ENCODE data around the gene CCDC69. TPM values are rescaled to one million over a fixed set of nuclear protein-coding genes. Genes with fewer than 3 reads are reported as not detected.

Gene CCDC69
- total and polyA plus RNA-seq, 10 of the 15 experiments (the other 5 are each of a cell fraction or from before 2014, with no cell fraction given) = 13.5 to 106 (median 70.1) TPM

DNA sequence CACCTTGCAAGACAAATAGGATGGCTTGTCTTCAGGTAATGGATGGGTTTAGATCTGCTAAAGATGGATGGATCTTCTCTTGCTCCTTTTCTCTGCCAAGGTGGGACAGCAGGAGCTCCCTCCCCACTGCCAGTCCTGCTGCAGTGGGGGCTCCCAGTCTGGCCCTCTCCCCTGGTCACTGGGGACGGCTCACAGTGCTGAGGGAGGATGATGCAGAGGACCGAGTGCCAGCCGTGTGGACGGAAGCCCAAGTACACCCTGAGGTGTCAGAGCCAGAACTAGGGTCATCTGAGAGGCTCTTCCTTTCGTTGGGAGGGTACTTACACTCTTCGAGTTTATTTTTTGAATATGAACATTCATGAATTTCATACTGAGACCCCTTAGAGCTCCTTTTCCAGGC, 5.7 kb downstream of the CCDC69 start:
- intact Hi-C loops (cut with micrococcal nuclease; ENCODE audit: unreplicated experiment) (no loop called here), in situ Hi-C loops (cut with MboI) (no loop called here)
- Histone ChIP-seq H3K27me3 (replicated peaks in 1 of 2; ENCODE audit: control insufficient read depth in 2 of 2, insufficient read depth in 2 of 2, low read length in 1 of 2) (no peaks in the 10 kb centered on the region), H3K27ac (ENCODE audit: control insufficient read depth, insufficient read depth) (peak overlapping the region; percentile 39), H3K9me3 (replicated peaks; ENCODE audit: control insufficient read depth, insufficient read depth, low read length) (no peaks in the 10 kb centered on the region), H3K4me3 (peak overlapping the region; percentile 44; the same call in 1 of the 2 replicates), H3K36me3 (ENCODE audit: control insufficient read depth in 2 of 2, insufficient read depth in 2 of 2, low read length in 1 of 2) (peaks cover 2 to 7% of the 10 kb centered on the region in 2 experiments; a peak in 2 of 4 replicates), H3K4me1 (ENCODE audit: control insufficient read depth, insufficient read depth, low read length) (peaks cover 46% of the 10 kb centered on the region), H3K4me2 (ENCODE audit: control insufficient read depth, insufficient read depth) (peak overlapping the region; percentile 24), H4K20me1 (ENCODE audit: control insufficient read depth, insufficient read depth) (no peaks in the 10 kb centered on the region), H3K79me2 (ENCODE audit: control insufficient read depth, insufficient read depth, low read length) (peaks cover 89% of the 10 kb centered on the region), H2AFZ (ENCODE audit: control insufficient read depth, low read depth, low read length) (no peak overlapping the region), H3K9ac (ENCODE audit: control insufficient read depth, insufficient read depth, low read length) (peak overlapping the region; percentile 0; the same call in 1 of the 2 replicates)
- POLR2A ChIA-PET = interaction anchor here (1.2 to 17.1 kb wide), 3 partner anchors 19 to 52 kb away, joined by 3 to 290 read pairs (median 3); no protein-coding TSS in a partner anchor
- DNase-seq (ENCODE audit: low read depth, low spot score) (no peak), ATAC-seq (no peak), FAIRE-seq (no peak)
- BruUV-seq (replicated peaks) = no TSS peak
- 76% methylated on average over 6 of the region's 6 CpGs for WGBS (ENCODE audit: insufficient coverage, insufficient replicate concordance, low lambda C conversion rate, missing lambda C conversion rate)
- CTCF ChIA-PET = interaction anchor here (0.6 to 17.0 kb wide), 9 partner anchors 11 to 103 kb away, joined by 3 to 293 read pairs (median 7); partner anchors contain the start of gene GM2A
- TF ChIP-seq BRCA1 (IDR thresholded peaks at IDR 0.05; ENCODE audit: low read depth, low read length) (no peak), HDAC6 (IDR thresholded peaks at IDR 0.05; ENCODE audit: unreplicated experiment) (no peak), POLR2A (IDR thresholded peaks at IDR 0.05; ENCODE audit: low read depth, low read length) (0 out of 2 replicates have a peak, but pooled peaks have one; percentile 25)
- RAD21 ChIA-PET (ENCODE audit: unreplicated experiment) = interaction anchor here (0.8 to 7.8 kb wide), 6 partner anchors 19 to 92 kb away, joined by 4 to 95 read pairs (median 5); partner anchors contain the start of gene GM2A
- SMC1A ChIA-PET (ENCODE audit: uncharacterized antibody, unreplicated experiment) = interaction anchor here (1.0 to 18.6 kb wide), 7 partner anchors 9 to 93 kb away, joined by 3 to 325 read pairs (median 12); partner anchors contain the start of gene GM2A

DNA sequence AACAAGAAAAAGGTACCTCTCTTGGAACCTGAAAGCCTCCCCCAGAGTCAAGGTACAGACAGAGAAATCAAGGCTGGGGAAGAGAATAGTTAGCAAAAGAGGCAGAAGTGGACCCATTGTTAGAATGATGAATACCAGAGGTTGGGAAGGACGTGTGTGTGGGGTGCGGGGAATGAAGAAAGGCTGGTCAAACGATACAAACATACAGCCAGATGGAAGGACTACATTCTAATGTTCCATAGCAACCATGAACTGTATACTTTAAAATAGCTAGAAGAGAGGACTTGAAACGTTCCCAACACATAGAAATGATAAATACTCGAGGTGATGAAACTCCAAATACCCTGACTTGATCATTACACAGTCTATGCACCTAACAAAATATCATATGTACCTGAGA, 7.1 kb downstream of the CCDC69 start:
- Histone ChIP-seq H3K79me2 (ENCODE audit: control insufficient read depth, insufficient read depth, low read length) (peaks cover 87% of the 10 kb centered on the region), H3K9ac (ENCODE audit: control insufficient read depth, insufficient read depth, low read length) (no peak overlapping the region), H3K4me1 (ENCODE audit: control insufficient read depth, insufficient read depth, low read length) (peaks cover 48% of the 10 kb centered on the region), H2AFZ (ENCODE audit: control insufficient read depth, low read depth, low read length) (no peak overlapping the region), H3K9me3 (replicated peaks; ENCODE audit: control insufficient read depth, insufficient read depth, low read length) (no peaks in the 10 kb centered on the region), H3K4me3 (0 out of 2 replicates have a peak overlapping the region, but pooled peaks have one; percentile 24), H3K27ac (ENCODE audit: control insufficient read depth, insufficient read depth) (peak overlapping the region; percentile 40), H3K4me2 (ENCODE audit: control insufficient read depth, insufficient read depth) (peak overlapping the region; percentile 64), H4K20me1 (ENCODE audit: control insufficient read depth, insufficient read depth) (no peaks in the 10 kb centered on the region), H3K36me3 (ENCODE audit: control insufficient read depth in 2 of 2, insufficient read depth in 2 of 2, low read length in 1 of 2) (peaks cover 2 to 7% of the 10 kb centered on the region in 2 experiments; a peak in 2 of 4 replicates), H3K27me3 (replicated peaks in 1 of 2; ENCODE audit: control insufficient read depth in 2 of 2, insufficient read depth in 2 of 2, low read length in 1 of 2) (no peaks in the 10 kb centered on the region)
- FAIRE-seq = no peak
- TF ChIP-seq, protein P1, sequence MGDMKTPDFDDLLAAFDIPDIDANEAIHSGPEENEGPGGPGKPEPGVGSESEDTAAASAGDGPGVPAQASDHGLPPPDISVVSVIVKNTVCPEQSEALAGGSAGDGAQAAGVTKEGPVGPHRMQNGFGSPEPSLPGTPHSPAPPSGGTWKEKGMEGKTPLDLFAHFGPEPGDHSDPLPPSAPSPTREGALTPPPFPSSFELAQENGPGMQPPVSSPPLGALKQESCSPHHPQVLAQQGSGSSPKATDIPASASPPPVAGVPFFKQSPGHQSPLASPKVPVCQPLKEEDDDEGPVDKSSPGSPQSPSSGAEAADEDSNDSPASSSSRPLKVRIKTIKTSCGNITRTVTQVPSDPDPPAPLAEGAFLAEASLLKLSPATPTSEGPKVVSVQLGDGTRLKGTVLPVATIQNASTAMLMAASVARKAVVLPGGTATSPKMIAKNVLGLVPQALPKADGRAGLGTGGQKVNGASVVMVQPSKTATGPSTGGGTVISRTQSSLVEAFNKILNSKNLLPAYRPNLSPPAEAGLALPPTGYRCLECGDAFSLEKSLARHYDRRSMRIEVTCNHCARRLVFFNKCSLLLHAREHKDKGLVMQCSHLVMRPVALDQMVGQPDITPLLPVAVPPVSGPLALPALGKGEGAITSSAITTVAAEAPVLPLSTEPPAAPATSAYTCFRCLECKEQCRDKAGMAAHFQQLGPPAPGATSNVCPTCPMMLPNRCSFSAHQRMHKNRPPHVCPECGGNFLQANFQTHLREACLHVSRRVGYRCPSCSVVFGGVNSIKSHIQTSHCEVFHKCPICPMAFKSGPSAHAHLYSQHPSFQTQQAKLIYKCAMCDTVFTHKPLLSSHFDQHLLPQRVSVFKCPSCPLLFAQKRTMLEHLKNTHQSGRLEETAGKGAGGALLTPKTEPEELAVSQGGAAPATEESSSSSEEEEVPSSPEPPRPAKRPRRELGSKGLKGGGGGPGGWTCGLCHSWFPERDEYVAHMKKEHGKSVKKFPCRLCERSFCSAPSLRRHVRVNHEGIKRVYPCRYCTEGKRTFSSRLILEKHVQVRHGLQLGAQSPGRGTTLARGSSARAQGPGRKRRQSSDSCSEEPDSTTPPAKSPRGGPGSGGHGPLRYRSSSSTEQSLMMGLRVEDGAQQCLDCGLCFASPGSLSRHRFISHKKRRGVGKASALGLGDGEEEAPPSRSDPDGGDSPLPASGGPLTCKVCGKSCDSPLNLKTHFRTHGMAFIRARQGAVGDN (IDR thresholded peaks at IDR 0.05) = 0 out of 2 replicates have a peak, but pooled peaks have one; percentile 37
- TF ChIP-seq MYC (IDR thresholded peaks at IDR 0.05; ENCODE audit: insufficient read depth, insufficient read length, insufficient replicate concordance, low read length, severe bottlenecking) = no peak
- intact Hi-C loops (cut with micrococcal nuclease; ENCODE audit: unreplicated experiment) (no loop called here), in situ Hi-C loops (cut with MboI) (no loop called here)
- DNase-seq (ENCODE audit: low read depth, low spot score) = no peak
- ChIA-PET CTCF (interaction anchor here (0.7 to 17.0 kb wide), 6 partner anchors 21 to 231 kb away, joined by 3 to 293 read pairs (median 5); partner anchors contain the start of gene SLC36A1), RAD21 (ENCODE audit: unreplicated experiment) (interaction anchor here (0.9 to 7.6 kb wide), 4 partner anchors 18 to 52 kb away, joined by 3 to 156 read pairs (median 71); partner anchors contain the start of gene GM2A), SMC1A (ENCODE audit: uncharacterized antibody, unreplicated experiment) (interaction anchor here (0.8 to 18.6 kb wide), 8 partner anchors 21 to 146 kb away, joined by 3 to 325 read pairs (median 32); partner anchors contain the start of gene GM2A), POLR2A (interaction anchor here (0.6 to 17.1 kb wide), 8 partner anchors 8 to 93 kb away, joined by 3 to 290 read pairs (median 4); partner anchors contain the start of gene GM2A)
- 79% methylated on average over 5 of the region's 5 CpGs for WGBS (ENCODE audit: insufficient coverage, insufficient replicate concordance, low lambda C conversion rate, missing lambda C conversion rate)
- ATAC-seq = no peak
- BruUV-seq (replicated peaks) = no TSS peak

Data from GM12878 (cell line).